H1 (cell line): Measurements from ENCODE around the gene ZNF641. TPM values are rescaled to one million over a fixed set of nuclear protein-coding genes. Genes with fewer than 3 reads are reported as not detected.

Experiments
- CTCF ChIA-PET: fragments of 300-600 bp; sonication (Branson Sonifier 250); formaldehyde crosslinking; loops from one replicate; lab custom pipeline; 2021; ENCODE audit not compliant: partially characterized antibody; lab: Charles Lee
- POLR2A ChIA-PET: fragments of 300-600 bp; sonication (Branson Sonifier 250); formaldehyde crosslinking; loops from one replicate; lab custom pipeline; 2021; ENCODE audit warnings: inconsistent platforms; ENCODE audit not compliant: partially characterized antibody; lab: Charles Lee
- DNase-seq, 2 experiments: peaks; one replicate each; pipeline versions ENCODE4 v3.0.0 to v3.0.0-alpha.2; 2010 to 2022; ENCODE audit warnings: low spot score in 2 of 2, low read depth in 1 of 2, mixed read lengths in 1 of 2
- FAIRE-seq: peaks from 2 replicates; lab custom pipeline; 2011; peaks lifted over from hg19 to GRCh38; lab: Jason Lieb, UNC
- H2AFZ ChIP-seq: 2 replicates; pipeline ENCODE4 v1.8.1; 2012; ENCODE audit warnings: low read length, inconsistent platforms
- H2AK5ac ChIP-seq: 2 replicates; pipeline ENCODE4 v1.6.1; 2013; ENCODE audit warnings: low read depth, low read length
- H2BK120ac ChIP-seq: replicated peaks from 2 replicates; pipeline ENCODE3; 2013; ENCODE audit warnings: low read depth, low read length, inconsistent platforms
- H2BK12ac ChIP-seq: 2 replicates; pipeline ENCODE4 v1.6.1; 2013; ENCODE audit warnings: low read depth, low read length
- H2BK15ac ChIP-seq: 2 replicates; pipeline ENCODE4 v1.6.1; 2013; ENCODE audit warnings: low read length
- H2BK20ac ChIP-seq: 2 replicates; pipeline ENCODE4 v1.6.1; 2013; ENCODE audit warnings: low read length
- H2BK5ac ChIP-seq: 2 replicates; pipeline ENCODE4 v1.6.1; 2013; ENCODE audit warnings: low read depth, low read length
- H3K14ac ChIP-seq: 2 replicates; pipeline ENCODE4 v1.6.1; 2013; ENCODE audit warnings: inconsistent platforms; ENCODE audit not compliant: insufficient read length
- H3K18ac ChIP-seq: 2 replicates; pipeline ENCODE4 v1.6.1; 2013; ENCODE audit warnings: low read length; ENCODE audit errors: extremely low read depth
- H3K23ac ChIP-seq: 2 replicates; pipeline ENCODE4 v1.6.1; 2013; ENCODE audit warnings: inconsistent platforms; ENCODE audit not compliant: insufficient read length
- H3K23me2 ChIP-seq: 2 replicates; pipeline ENCODE4 v1.6.1; 2013; ENCODE audit warnings: low read depth, low read length
- H3K27ac ChIP-seq: 2 replicates; pipeline ENCODE4 v1.6.1; 2011; ENCODE audit warnings: low read depth, low read length, inconsistent platforms
- H3K27me3 ChIP-seq, 4 experiments: replicated peaks in 1 of 4; 1 replicate in 1 of 4; 2 replicates in 3 of 4; pipeline versions ENCODE4 v1.6.1 to v1.8.1; 2011 to 2013; ENCODE audit warnings: low read length in 3 of 4, mild to moderate bottlenecking in 3 of 4, inconsistent platforms in 2 of 4, mixed read lengths in 2 of 4, moderate library complexity in 1 of 4; ENCODE audit not compliant: control insufficient read depth in 3 of 4, insufficient read depth in 3 of 4; ENCODE audit errors: extremely low read depth in 1 of 4
- H3K36me3 ChIP-seq, 4 experiments: 2 replicates each; pipeline versions ENCODE4 v1.6.1 to v1.8.1; 2011 to 2013; ENCODE audit warnings: mild to moderate bottlenecking in 4 of 4, low read length in 3 of 4, moderate library complexity in 2 of 4, control low read depth in 1 of 4, inconsistent platforms in 1 of 4; ENCODE audit not compliant: insufficient read depth in 4 of 4, control insufficient read depth in 2 of 4
- H3K4ac ChIP-seq: replicated peaks from 2 replicates; pipeline ENCODE3; 2013; ENCODE audit warnings: low read length, low read depth, mixed read lengths, inconsistent platforms; ENCODE audit not compliant: insufficient read length
- H3K4me1 ChIP-seq, 4 experiments: replicated peaks in 1 of 4; 1 replicate in 1 of 4; 2 replicates in 3 of 4; pipeline versions ENCODE4 v1.6.1 to v1.8.1; 2011 to 2013; ENCODE audit warnings: low read length in 3 of 4, inconsistent platforms in 2 of 4, mixed read lengths in 1 of 4; ENCODE audit not compliant: insufficient read depth in 4 of 4, control insufficient read depth in 3 of 4
- H3K4me2 ChIP-seq, 2 experiments: 2 replicates each; pipeline versions ENCODE4 v1.6.1 to v1.8.1; 2011 to 2013; ENCODE audit warnings: low read depth in 2 of 2, low read length in 2 of 2, control low read depth in 1 of 2, inconsistent platforms in 1 of 2, mild to moderate bottlenecking in 1 of 2; ENCODE audit not compliant: insufficient read depth in 1 of 2
- H3K4me3 ChIP-seq, 4 experiments: fragments of 200-600, 300-600 bp in 1 of 4; sonication (generic), shearing (Covaris generic), sonication (Bioruptor Twin) in 1 of 4; 2 replicates each; pipeline versions ENCODE4 v1.5.1 to v1.8.1; 2011 to 2016; ENCODE audit warnings: low read length in 4 of 4, low read depth in 3 of 4, control low read depth in 2 of 4, inconsistent platforms in 2 of 4, mild to moderate bottlenecking in 2 of 4, mixed read lengths in 1 of 4, moderate library complexity in 1 of 4; ENCODE audit not compliant: insufficient read depth in 2 of 4; ENCODE audit errors: extremely low read depth in 1 of 4
- H3K56ac ChIP-seq: replicated peaks from 2 replicates; pipeline ENCODE3; 2013; ENCODE audit warnings: low read depth, mild to moderate bottlenecking, mixed read lengths, low read length, inconsistent platforms; ENCODE audit not compliant: insufficient read length
- H3K79me1 ChIP-seq: 2 replicates; pipeline ENCODE4 v1.6.1; 2013; ENCODE audit warnings: low read depth, low read length, control low read depth
- H3K79me2 ChIP-seq, 2 experiments: 2 replicates each; pipeline versions ENCODE4 v1.6.1 to v1.8.1; 2012 to 2013; ENCODE audit warnings: low read length in 2 of 2, mild to moderate bottlenecking in 2 of 2, inconsistent platforms in 1 of 2; ENCODE audit not compliant: insufficient read depth in 2 of 2, control insufficient read depth in 1 of 2
- H3K9ac ChIP-seq, 4 experiments: replicated peaks in 1 of 4; 1 replicate in 1 of 4; 2 replicates in 3 of 4; pipeline versions ENCODE4 v1.6.1 to v1.8.1; 2011 to 2013; ENCODE audit warnings: low read depth in 3 of 4, low read length in 3 of 4, control low read depth in 2 of 4, mild to moderate bottlenecking in 2 of 4, moderate library complexity in 2 of 4, inconsistent platforms in 1 of 4; ENCODE audit errors: extremely low read depth in 1 of 4
- H3K9me3 ChIP-seq, 2 experiments: 2 replicates each; pipeline versions ENCODE4 v1.6.1 to v1.8.1; 2012 to 2013; ENCODE audit warnings: mild to moderate bottlenecking in 2 of 2, moderate library complexity in 2 of 2, control low read depth in 1 of 2, inconsistent platforms in 1 of 2, low read depth in 1 of 2, low read length in 1 of 2, mixed read lengths in 1 of 2; ENCODE audit not compliant: insufficient read depth in 2 of 2
- H4K20me1 ChIP-seq, 2 experiments: replicated peaks in 1 of 2; 2 replicates each; pipeline versions ENCODE3 to v1.8.1; 2011 to 2013; ENCODE audit warnings: inconsistent platforms in 2 of 2, low read length in 2 of 2, mild to moderate bottlenecking in 1 of 2; ENCODE audit not compliant: insufficient read depth in 2 of 2, control insufficient read depth in 1 of 2
- H4K5ac ChIP-seq: 2 replicates; pipeline ENCODE4 v1.6.1; 2013; ENCODE audit warnings: low read length, low read depth, mixed read lengths, inconsistent platforms; ENCODE audit not compliant: insufficient read length
- H4K8ac ChIP-seq: 2 replicates; pipeline ENCODE4 v1.8.0; 2013; ENCODE audit warnings: mild to moderate bottlenecking, moderate library complexity, low read length, inconsistent platforms; ENCODE audit not compliant: insufficient read depth; ENCODE audit errors: extremely low read depth
- H4K91ac ChIP-seq: replicated peaks from 2 replicates; pipeline ENCODE3; 2013; ENCODE audit warnings: low read length, mixed read lengths, inconsistent platforms; ENCODE audit not compliant: insufficient read length
- CTBP2 ChIP-seq: IDR thresholded peaks from 2 replicates; pipeline ENCODE4 v1.7.0; 2011; ENCODE audit warnings: borderline replicate concordance, mild to moderate bottlenecking, moderate library complexity, mixed read lengths, low read length; ENCODE audit not compliant: insufficient read depth, insufficient read length
- EP300 ChIP-seq, 2 experiments: IDR thresholded peaks; 1 replicate in 1 of 2; 2 replicates in 1 of 2; pipeline ENCODE4 v1.6.1; 2011 to 2012; ENCODE audit warnings: low read depth in 2 of 2, low read length in 2 of 2, mild to moderate bottlenecking in 2 of 2, borderline replicate concordance in 1 of 2, inconsistent platforms in 1 of 2, moderate library complexity in 1 of 2
- GTF2F1 ChIP-seq: IDR thresholded peaks from 2 replicates; pipeline ENCODE4 v1.6.1; 2012; ENCODE audit warnings: low read depth, low read length, improper control_type of control experiment, borderline replicate concordance
- NANOG ChIP-seq: IDR thresholded peaks from 2 replicates; pipeline ENCODE4 v1.6.1; 2011; ENCODE audit warnings: low read length, low read depth, mild to moderate bottlenecking, inconsistent platforms; ENCODE audit not compliant: insufficient read depth, poor library complexity, severe bottlenecking
- POLR2A ChIP-seq, 2 experiments: IDR thresholded peaks; 1 replicate in 1 of 2; 2 replicates in 1 of 2; pipeline ENCODE4 v1.6.1; 2011; ENCODE audit warnings: low read depth in 2 of 2, low read length in 2 of 2, mild to moderate bottlenecking in 2 of 2; ENCODE audit errors: control extremely low read depth in 1 of 2
- RBBP5 ChIP-seq: IDR thresholded peaks from 2 replicates; pipeline ENCODE4 v1.7.1; 2012; ENCODE audit warnings: low read depth, mild to moderate bottlenecking, inconsistent platforms, low read length, moderate library complexity, borderline replicate concordance
- SP1 ChIP-seq: IDR thresholded peaks from 2 replicates; pipeline ENCODE4 v1.6.1; 2011; ENCODE audit warnings: low read depth, low read length
- SUZ12 ChIP-seq: fragments of 200-600 bp; sonication (generic); IDR thresholded peaks from 2 replicates; pipeline ENCODE4 v1.6.1; 2012; ENCODE audit warnings: mild to moderate bottlenecking, inconsistent platforms, low read length, moderate library complexity, mixed read lengths
- TBP ChIP-seq: IDR thresholded peaks from 2 replicates; pipeline ENCODE4 v1.6.1; 2011; ENCODE audit warnings: low read depth, low read length, improper control_type of control experiment
- WGBS, 2 experiments: shearing (Covaris generic) in 1 of 2; methylation state at CpG; one replicate each; pipeline versions ENCODE4 v1.1.6 to v1.1.7; 2013 to 2015; ENCODE audit warnings: low lambda C conversion rate in 2 of 2, mixed read lengths in 2 of 2, inconsistent platforms in 1 of 2, low coverage in 1 of 2, missing lambda C conversion rate in 1 of 2; ENCODE audit not compliant: insufficient replicate concordance in 2 of 2, insufficient coverage in 1 of 2, insufficient read length in 1 of 2; ENCODE audit errors: extremely low coverage in 1 of 2, missing lambda C conversion rate in 1 of 2; 5-methylcytosine and 5-hydroxymethylcytosine counted together
- polyA plus RNA-seq, 7 experiments: library from polyadenylated mRNA; depleted of rRNA in 3 of 7; stranded (reverse) in 5 of 7; unstranded in 2 of 7; fragments of >200 nt in 5 of 7; fragments of 200-250 nt in 2 of 7; gene quantifications; 1 replicate in 5 of 7; 2 replicates in 1 of 7; 4 replicates in 1 of 7; pipeline versions ENCODE4 v1.2.1 to v1.2.3, GENCODE V29; 2011 to 2013; ENCODE audit warnings: missing spikeins in 2 of 7, mixed read lengths in 2 of 7
- total RNA-seq: library from RNA; stranded (reverse); fragmentation: NEBNext Ultra II Directional; extraction: Animal tissue kit (Norgen Biotek cat#: 25700); gene quantifications from 2 replicates; pipeline ENCODE4 v1.2.1, GENCODE V29; 2021
- TF ChIP-seq, protein P1 (sequence below), 3 experiments: IDR thresholded peaks; 1 replicate in 2 of 3; 2 replicates in 1 of 3; pipeline versions ENCODE4 v1.5.1 to v1.6.1; 2011; ENCODE audit warnings: low read length in 3 of 3, mild to moderate bottlenecking in 3 of 3, inconsistent platforms in 2 of 3, low read depth in 1 of 3, moderate library complexity in 1 of 3; ENCODE audit not compliant: insufficient read depth in 1 of 3; ENCODE audit errors: control extremely low read depth in 1 of 3

ZNF641 gene
- total and polyA plus RNA-seq, 2 of the 8 experiments (the other 6 are each of a cell fraction or from before 2014, with no cell fraction given): 2.4 to 6.2 TPM

DNA sequence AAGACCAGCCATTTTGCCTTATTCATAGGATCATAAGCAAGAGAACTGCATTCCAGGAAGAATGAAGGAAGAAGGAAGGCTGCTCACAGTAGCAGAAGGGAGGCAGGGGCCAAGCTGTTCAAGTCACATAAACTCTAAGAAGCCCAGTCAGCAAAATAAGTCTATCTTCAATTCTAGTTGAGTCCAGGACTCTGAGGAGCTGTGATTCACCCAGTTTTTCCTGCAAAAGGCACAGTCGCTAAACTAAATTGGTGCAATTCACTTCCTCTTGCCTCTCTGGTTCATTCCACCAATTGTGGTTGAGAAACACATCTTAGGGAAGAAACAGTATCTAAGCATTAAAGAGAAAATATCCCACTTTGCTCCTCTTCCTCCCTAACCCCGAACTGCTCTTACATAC lies 9.8 kb downstream of the ZNF641 start:
- Histone ChIP-seq H3K4ac (no peak overlapping the region), H2BK12ac (no peak overlapping the region), H2AK5ac (no peak overlapping the region), H3K23ac (no peak overlapping the region), H2BK5ac (no peak overlapping the region), H2BK15ac (no peak overlapping the region), H2BK20ac (no peak overlapping the region), H3K4me1 (no peaks in the 10 kb centered on the region), H3K9me3 (no peaks in the 10 kb centered on the region), H3K9ac (no peak overlapping the region), H3K79me2 (no peaks in the 10 kb centered on the region), H3K36me3 (peaks cover 0 to 4% (median 0%) of the 10 kb centered on the region in 4 experiments; a peak in 3 of 8 replicates), H4K91ac (no peak overlapping the region), H3K4me2 (no peak overlapping the region), H4K20me1 (no peaks in the 10 kb centered on the region), H4K5ac (no peak overlapping the region), H3K23me2 (no peaks in the 10 kb centered on the region), H3K18ac (no peak overlapping the region), H2BK120ac (no peak overlapping the region), H2AFZ (no peak overlapping the region), H3K4me3 (no peak overlapping the region), H3K14ac (no peak overlapping the region), H3K27me3 (no peaks in the 10 kb centered on the region), H4K8ac (no peak overlapping the region), H3K56ac (no peak overlapping the region), H3K79me1 (no peaks in the 10 kb centered on the region), H3K27ac (no peak overlapping the region)
- WGBS, 2 experiments: 81% methylated on average over 2 of the region's 2 CpGs; no CpG with 5 or more reads in 1 of the 2 experiments
- POLR2A ChIA-PET: no interaction called here
- no peak for FAIRE-seq
- CTCF ChIA-PET: interaction anchor here (1.0 to 1.4 kb wide), 4 partner anchors 12 to 201 kb away, joined by 3 read pairs; a partner anchor contains a TSS
- no peak for TF ChIP-seq RBBP5
- TF ChIP-seq CTBP2: no peak
- no peak for TF ChIP-seq EP300 (IDR thresholded peaks at IDR 0.05; ENCODE audit: borderline replicate concordance in 1 of 2, low read depth in 2 of 2, low read length in 2 of 2)
- TF ChIP-seq POLR2A (IDR thresholded peaks at IDR 0.05; ENCODE audit: control extremely low read depth in 1 of 2, low read depth in 2 of 2, low read length in 2 of 2): no peak
- TF ChIP-seq GTF2F1: no peak
- TF ChIP-seq SUZ12: no peak
- no peak for TF ChIP-seq TBP
- TF ChIP-seq SP1: no peak
- TF ChIP-seq NANOG: no peak
- TF ChIP-seq, protein P1, sequence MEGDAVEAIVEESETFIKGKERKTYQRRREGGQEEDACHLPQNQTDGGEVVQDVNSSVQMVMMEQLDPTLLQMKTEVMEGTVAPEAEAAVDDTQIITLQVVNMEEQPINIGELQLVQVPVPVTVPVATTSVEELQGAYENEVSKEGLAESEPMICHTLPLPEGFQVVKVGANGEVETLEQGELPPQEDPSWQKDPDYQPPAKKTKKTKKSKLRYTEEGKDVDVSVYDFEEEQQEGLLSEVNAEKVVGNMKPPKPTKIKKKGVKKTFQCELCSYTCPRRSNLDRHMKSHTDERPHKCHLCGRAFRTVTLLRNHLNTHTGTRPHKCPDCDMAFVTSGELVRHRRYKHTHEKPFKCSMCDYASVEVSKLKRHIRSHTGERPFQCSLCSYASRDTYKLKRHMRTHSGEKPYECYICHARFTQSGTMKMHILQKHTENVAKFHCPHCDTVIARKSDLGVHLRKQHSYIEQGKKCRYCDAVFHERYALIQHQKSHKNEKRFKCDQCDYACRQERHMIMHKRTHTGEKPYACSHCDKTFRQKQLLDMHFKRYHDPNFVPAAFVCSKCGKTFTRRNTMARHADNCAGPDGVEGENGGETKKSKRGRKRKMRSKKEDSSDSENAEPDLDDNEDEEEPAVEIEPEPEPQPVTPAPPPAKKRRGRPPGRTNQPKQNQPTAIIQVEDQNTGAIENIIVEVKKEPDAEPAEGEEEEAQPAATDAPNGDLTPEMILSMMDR (IDR thresholded peaks at IDR 0.05; ENCODE audit: control extremely low read depth in 1 of 3, insufficient read depth in 1 of 3, low read depth in 1 of 3, low read length in 3 of 3): no peak
- no peak for DNase-seq
